ENCODE measurements around the gene STOX2.

STOX2 gene

DNA sequence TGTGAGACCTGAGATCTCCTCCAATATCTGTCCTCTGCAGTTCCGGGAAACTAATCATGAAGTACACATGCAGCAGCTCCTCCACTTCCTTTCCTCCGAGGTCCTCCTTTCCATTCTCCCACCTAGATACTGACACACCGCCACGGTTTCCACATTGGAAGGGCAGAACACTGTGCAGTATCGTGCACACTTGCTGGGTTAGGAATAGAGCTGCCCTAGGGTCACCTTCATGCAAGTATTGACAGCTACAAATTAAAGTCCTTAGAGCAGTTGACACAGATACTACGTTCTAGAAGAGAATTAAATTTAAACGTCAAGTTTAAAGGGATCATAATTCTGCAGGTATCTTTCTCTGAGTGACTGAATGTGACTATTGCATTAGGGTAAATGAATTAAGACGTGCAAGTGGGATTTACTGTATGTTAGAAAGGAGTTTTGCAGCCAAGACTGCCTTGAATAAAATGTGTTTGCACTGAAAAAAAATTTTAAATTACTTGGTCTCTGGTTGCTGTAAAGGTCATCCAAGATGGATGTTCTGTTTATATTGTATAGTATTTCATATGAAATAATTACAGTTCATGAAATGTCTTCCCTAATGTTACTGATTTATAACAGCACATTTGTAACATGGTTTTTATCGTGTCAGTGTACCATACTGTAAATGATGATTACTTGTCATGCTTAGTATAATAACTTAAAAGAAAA, 117.7 kb downstream of the STOX2 start:
- TF ChIP-seq, protein P1, sequence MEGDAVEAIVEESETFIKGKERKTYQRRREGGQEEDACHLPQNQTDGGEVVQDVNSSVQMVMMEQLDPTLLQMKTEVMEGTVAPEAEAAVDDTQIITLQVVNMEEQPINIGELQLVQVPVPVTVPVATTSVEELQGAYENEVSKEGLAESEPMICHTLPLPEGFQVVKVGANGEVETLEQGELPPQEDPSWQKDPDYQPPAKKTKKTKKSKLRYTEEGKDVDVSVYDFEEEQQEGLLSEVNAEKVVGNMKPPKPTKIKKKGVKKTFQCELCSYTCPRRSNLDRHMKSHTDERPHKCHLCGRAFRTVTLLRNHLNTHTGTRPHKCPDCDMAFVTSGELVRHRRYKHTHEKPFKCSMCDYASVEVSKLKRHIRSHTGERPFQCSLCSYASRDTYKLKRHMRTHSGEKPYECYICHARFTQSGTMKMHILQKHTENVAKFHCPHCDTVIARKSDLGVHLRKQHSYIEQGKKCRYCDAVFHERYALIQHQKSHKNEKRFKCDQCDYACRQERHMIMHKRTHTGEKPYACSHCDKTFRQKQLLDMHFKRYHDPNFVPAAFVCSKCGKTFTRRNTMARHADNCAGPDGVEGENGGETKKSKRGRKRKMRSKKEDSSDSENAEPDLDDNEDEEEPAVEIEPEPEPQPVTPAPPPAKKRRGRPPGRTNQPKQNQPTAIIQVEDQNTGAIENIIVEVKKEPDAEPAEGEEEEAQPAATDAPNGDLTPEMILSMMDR (IDR thresholded peaks at IDR 0.05; ENCODE audit: insufficient read depth, low read depth, low read length, missing control alignments) = no peak
- no peak for DNase-seq (ENCODE audit: low read depth)
- no peak overlapping the region for H3K4me3 ChIP-seq (ENCODE audit: low read depth, low read length)

DNA sequence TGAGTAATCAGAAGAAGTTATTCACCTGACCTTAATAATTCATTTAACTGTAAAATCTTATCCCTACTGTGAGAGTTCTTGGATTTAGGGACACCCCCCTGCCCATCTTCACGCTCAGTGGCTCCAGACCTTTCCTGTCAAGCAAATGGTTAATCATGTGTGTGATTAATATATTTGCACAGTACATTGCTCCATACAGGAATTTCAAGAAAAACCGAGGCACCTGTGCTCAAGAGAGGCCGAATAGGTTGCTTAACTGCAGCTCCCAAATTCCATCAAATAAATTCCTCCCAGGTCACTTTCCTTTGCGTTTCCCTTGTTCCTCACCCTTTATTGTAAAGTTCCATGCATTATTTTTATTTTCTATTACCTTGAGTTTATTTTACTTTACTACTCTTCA, 119.5 kb downstream of the STOX2 start:
- no peak for DNase-seq (ENCODE audit: low read depth)
- H3K4me3 ChIP-seq (ENCODE audit: low read depth, low read length) = no peak overlapping the region
- TF ChIP-seq, protein P1 (IDR thresholded peaks at IDR 0.05; ENCODE audit: insufficient read depth, low read depth, low read length, missing control alignments) = no peak

DNA sequence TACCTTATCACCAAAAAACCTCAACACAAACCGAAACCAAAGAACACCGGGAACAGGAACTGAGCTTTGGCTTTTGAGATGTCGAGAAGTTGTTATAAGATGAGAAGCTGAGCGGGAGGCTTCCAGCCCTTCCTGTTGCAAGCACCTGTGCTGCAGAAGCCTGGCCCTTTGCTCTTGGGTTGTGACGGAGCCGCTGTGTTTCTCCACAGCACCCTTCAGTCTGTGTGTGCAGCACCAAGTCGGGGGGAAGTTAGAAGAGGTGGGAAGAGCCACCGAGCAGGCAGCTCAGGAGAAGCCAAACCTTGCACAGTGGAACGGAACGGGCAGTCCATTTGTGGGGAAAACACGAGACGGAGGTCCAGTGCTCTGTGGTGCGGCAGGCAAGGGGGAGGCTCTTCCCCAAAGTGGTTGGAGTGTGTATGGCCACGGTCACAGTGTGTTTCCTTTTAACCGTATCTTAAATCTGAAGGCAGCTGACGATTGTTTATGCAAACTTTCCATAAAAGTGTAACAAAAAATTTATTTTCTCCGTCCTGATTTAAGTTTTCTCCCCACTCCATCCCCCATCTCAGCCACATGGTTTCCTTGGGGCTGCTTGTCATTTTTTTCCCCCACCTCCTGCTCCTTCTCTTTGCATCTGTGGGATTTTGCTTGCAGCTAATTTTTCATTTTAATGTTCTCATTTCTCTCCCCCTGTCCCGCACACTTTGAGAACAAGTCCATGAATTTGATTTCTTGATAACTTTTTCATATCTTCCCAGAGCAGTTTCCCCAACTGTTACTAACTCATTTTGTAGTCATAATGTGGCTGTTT, 123.7 kb downstream of the STOX2 start:
- H3K4me3 ChIP-seq (ENCODE audit: low read depth, low read length) = no peak overlapping the region
- peak; percentile 5 for DNase-seq (ENCODE audit: low read depth)
- TF ChIP-seq, protein P1 (IDR thresholded peaks at IDR 0.05; ENCODE audit: insufficient read depth, low read depth, low read length, missing control alignments) = no peak

DNA sequence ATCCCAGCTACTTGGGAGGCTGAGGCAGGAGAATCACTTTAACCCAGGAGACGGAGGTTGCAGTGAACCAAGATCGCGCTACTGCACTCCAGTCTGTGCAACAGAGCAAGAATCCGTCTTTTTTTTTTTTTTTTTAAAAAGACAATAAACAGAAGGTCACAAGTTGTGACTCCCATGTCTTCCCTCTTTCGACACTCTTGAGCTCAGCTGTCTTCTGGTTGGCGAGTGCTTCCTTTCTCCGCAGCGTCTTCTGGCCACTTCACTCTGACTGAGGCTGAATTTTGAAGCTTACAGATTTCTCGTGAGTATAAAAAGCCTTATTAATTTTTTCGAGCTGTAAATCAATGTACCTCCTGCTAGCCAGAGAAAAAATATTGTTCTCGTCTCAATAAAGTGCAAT, 124.9 kb downstream of the STOX2 start:
- DNase-seq (ENCODE audit: low read depth) = no peak
- no peak overlapping the region for H3K4me3 ChIP-seq (ENCODE audit: low read depth, low read length)
- TF ChIP-seq, protein P1 (IDR thresholded peaks at IDR 0.05; ENCODE audit: insufficient read depth, low read depth, low read length, missing control alignments) = no peak

DNA sequence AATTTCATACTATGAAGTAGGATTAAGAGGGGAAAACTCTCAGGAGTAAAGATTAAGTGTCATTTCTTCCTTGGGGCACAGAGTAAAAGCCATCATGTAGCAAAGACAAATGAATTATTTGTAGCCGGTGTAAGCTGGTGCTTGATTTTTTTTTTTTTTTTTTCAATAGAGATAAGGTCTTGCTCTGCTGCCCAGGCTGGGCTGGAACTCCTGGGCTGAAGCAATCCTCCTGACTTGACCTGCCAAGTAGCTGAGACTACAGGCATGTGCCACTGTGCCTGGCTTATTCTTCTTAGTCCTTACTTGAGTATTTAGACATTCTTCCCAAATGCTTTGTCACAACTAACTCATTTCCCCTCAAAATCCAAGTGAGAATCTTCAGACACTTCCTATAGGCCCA, 125.7 kb downstream of the STOX2 start:
- no peak for DNase-seq (ENCODE audit: low read depth)
- H3K4me3 ChIP-seq (ENCODE audit: low read depth, low read length) = no peak overlapping the region
- TF ChIP-seq, protein P1 (IDR thresholded peaks at IDR 0.05; ENCODE audit: insufficient read depth, low read depth, low read length, missing control alignments) = no peak

DNA sequence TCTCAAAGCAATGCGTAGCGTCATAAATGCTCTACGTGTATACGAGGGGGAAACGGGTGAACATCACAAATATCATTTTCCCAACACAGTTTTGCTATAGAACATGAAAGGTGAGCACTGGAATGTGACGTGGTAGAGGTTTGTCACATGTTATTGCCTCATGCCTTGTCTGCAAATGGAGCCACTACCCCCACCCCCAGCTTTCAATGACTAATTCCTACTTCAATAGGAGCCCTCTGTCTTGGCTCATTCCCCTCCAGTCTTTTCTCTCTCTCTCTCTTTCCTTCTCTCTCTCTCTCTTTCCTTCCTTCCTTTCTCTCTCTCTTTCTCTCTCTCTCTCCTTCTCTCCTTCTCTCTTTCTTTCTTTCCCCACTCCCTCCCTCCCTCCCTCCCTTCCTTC, 127.0 kb downstream of the STOX2 start:
- DNase-seq (ENCODE audit: low read depth) = no peak
- TF ChIP-seq, protein P1 (IDR thresholded peaks at IDR 0.05; ENCODE audit: insufficient read depth, low read depth, low read length, missing control alignments) = no peak

More for the DNA sequence above, 127.0 kb downstream of the STOX2 start:
- H3K4me3 ChIP-seq (ENCODE audit: low read depth, low read length) = no peak overlapping the region
